ENCODE measurements around the gene SRPRB. TPM values are rescaled to one million over a fixed set of nuclear protein-coding genes. Genes with fewer than 3 reads are reported as not detected.

SRPRB gene
- polyA plus RNA-seq, 1 of the 3 experiments (the other 2 are of a cell fraction): 54.3 TPM

- TF ChIP-seq ZBTB33 (IDR thresholded peaks at IDR 0.05; ENCODE audit: borderline replicate concordance, low read depth): no peak
- no peak for TF ChIP-seq IRF3 (IDR thresholded peaks at IDR 0.05; ENCODE audit: low read depth, low read length)
- no peak for TF ChIP-seq FOSL2 (IDR thresholded peaks at IDR 0.05; ENCODE audit: borderline replicate concordance, low read depth)
Measured at GRCh38 chr3:133835961-133836360, 30.3 kb downstream of the SRPRB start (continued).

GRCh38 chr3:133836497-133837158 lies 31.0 kb downstream of the SRPRB start:
- Histone ChIP-seq H3F3A (replicated peaks; ENCODE audit: insufficient read depth) (no peaks in the 10 kb centered on the region), H2AFZ (ENCODE audit: low read depth) (no peak overlapping the region), H3K9me3 (no peaks in the 10 kb centered on the region), H4K20me1 (ENCODE audit: insufficient read depth) (no peaks in the 10 kb centered on the region), H3K79me2 (ENCODE audit: insufficient read depth) (no peaks in the 10 kb centered on the region), H3K4me2 (no peak overlapping the region), H3K4me3 (ENCODE audit: low read depth in 2 of 2, low read length in 1 of 2) (no peak overlapping the region), H3K27me3 (ENCODE audit: insufficient read depth) (no peaks in the 10 kb centered on the region), H3K9ac (no peak overlapping the region), H3K4me1 (ENCODE audit: control insufficient read depth in 1 of 2, insufficient read depth in 2 of 2, low read depth in 1 of 2, low read length in 1 of 2) (no peaks in the 10 kb centered on the region; a peak in 1 of 4 replicates), H3K9me2 (no peaks in the 10 kb centered on the region), H3K27ac (ENCODE audit: low read depth in 2 of 2, low read length in 1 of 2) (no peak overlapping the region), H3K36me3 (replicated peaks in 1 of 2; ENCODE audit: control insufficient read depth in 1 of 2, insufficient read depth in 2 of 2, low read length in 1 of 2) (no peaks in the 10 kb centered on the region)
- ChIA-PET POLR2A (no interaction called here), CTCF (interaction anchor here (0.5 to 1.0 kb wide), 2 partner anchors 93 to 268 kb away, joined by 3 read pairs; no protein-coding TSS in a partner anchor)
- no peak for DNase-seq
- 55% methylated on average over 4 of the region's 6 CpGs for WGBS (ENCODE audit: low lambda C conversion rate)
- no peak for TF ChIP-seq RXRA (IDR thresholded peaks at IDR 0.05; ENCODE audit: borderline replicate concordance, low read depth)
- TF ChIP-seq PBX3 (IDR thresholded peaks at IDR 0.05): no peak
- no peak for TF ChIP-seq CTCF (IDR thresholded peaks at IDR 0.05)
- TF ChIP-seq MEF2A (IDR thresholded peaks at IDR 0.05; ENCODE audit: borderline replicate concordance, low read depth): no peak
- no peak for TF ChIP-seq GABPA (IDR thresholded peaks at IDR 0.05; ENCODE audit: low read depth)
- TF ChIP-seq ZBTB33 (IDR thresholded peaks at IDR 0.05; ENCODE audit: borderline replicate concordance, low read depth): no peak
- TF ChIP-seq RFX5 (IDR thresholded peaks at IDR 0.05; ENCODE audit: low read length): no peak
- no peak for TF ChIP-seq FOSL2 (IDR thresholded peaks at IDR 0.05; ENCODE audit: borderline replicate concordance, low read depth)
- no peak for TF ChIP-seq GATA2 (CRISPR knock-in tag; IDR thresholded peaks at IDR 0.05)
- no peak for TF ChIP-seq RAD21 (IDR thresholded peaks at IDR 0.05; ENCODE audit: low read length)
- no peak for TF ChIP-seq SIN3A (IDR thresholded peaks at IDR 0.05; ENCODE audit: borderline replicate concordance, low read depth, low read length)
- no peak for TF ChIP-seq EZH2phosphoT487 (IDR thresholded peaks at IDR 0.05; ENCODE audit: borderline replicate concordance, low read depth)
- TF ChIP-seq ELF1 (IDR thresholded peaks at IDR 0.05): no peak
- no peak for TF ChIP-seq TCF12 (IDR thresholded peaks at IDR 0.05)
- no peak for TF ChIP-seq REST (IDR thresholded peaks at IDR 0.05; ENCODE audit: low read depth, low read length)

Measured in SK-N-SH (cell line).